ENCODE data around the gene GDPD2. TPM values are rescaled to one million over a fixed set of nuclear protein-coding genes. Genes with fewer than 3 reads are reported as not detected.

Gene GDPD2
- total RNA-seq, 1 donor from 2014 or later: 0.32 TPM

GRCh38 chrX:70437921-70438665 is 15.0 kb downstream of the GDPD2 start:
- DNase-seq (ENCODE audit: low spot score): no peak

GRCh38 chrX:70439016-70439415 is 15.9 kb downstream of the GDPD2 start:
- DNase-seq (ENCODE audit: low spot score): no peak

DNA sequence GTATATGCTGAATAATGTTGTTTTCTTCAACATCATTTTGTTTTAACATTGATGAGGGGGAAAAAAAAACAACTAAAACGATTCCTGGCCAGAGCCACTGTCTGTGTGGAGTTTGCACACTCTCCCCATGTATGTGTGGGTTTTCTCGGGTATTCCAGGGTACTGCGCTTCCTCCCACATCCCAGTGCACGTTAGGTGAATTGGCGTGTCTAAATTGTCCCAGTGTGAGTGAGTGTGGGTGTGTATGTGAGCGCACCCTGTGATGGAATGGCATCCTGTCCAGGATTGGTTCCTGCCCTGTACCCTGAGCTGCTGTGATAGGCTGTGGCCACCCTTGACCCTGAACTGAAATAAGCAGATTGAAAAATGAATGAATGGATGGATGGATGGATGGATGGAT is 19.1 kb downstream of the GDPD2 start:
- DNase-seq (ENCODE audit: low spot score): no peak

DNA sequence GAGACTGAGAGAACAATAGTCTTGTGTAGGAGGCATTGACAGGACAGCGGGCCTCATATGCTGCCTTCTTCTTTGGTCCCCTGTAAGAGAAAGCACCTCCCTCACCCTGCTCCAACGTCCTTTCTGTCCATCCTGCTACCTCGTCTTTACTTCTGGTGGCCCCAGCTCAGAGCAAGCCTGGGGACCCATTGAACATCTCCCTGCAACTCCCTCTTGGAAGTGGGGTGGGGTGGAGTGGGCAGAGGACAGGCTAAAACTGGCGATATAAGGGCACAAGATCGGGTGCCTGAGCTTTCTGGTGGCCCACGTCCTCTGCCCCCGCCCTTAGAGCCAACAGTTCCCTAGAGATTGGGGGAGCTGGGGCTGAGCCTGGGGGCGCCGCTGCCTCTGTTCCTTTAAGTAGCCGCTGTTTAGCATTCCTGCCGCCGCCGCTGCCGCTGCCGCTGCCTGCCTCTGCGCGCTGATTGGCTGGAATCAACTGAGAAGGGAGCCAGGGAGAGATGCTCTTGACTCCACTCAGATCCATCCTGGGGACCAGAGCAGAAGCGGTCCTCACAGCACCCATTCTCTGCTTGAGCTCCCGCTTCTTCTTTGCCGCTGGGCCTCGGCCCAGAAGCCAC is 21.3 kb downstream of the GDPD2 start, which contains the start of gene DLG3:
Gene DLG3, plus strand, starts transcription at position 510 of the 620 bp plus-strand sequence. CDS start 367 bp downstream, outside the sequence.
- DNase-seq (ENCODE audit: low spot score): no peak

- DNase-seq (ENCODE audit: low spot score): no peak
Observed at GRCh38 chrX:70444946-70445656, 22.0 kb downstream of the GDPD2 start.

- DNase-seq (ENCODE audit: low spot score): no peak
Observed at GRCh38 chrX:70445951-70446350, 22.8 kb downstream of the GDPD2 start.

DNA sequence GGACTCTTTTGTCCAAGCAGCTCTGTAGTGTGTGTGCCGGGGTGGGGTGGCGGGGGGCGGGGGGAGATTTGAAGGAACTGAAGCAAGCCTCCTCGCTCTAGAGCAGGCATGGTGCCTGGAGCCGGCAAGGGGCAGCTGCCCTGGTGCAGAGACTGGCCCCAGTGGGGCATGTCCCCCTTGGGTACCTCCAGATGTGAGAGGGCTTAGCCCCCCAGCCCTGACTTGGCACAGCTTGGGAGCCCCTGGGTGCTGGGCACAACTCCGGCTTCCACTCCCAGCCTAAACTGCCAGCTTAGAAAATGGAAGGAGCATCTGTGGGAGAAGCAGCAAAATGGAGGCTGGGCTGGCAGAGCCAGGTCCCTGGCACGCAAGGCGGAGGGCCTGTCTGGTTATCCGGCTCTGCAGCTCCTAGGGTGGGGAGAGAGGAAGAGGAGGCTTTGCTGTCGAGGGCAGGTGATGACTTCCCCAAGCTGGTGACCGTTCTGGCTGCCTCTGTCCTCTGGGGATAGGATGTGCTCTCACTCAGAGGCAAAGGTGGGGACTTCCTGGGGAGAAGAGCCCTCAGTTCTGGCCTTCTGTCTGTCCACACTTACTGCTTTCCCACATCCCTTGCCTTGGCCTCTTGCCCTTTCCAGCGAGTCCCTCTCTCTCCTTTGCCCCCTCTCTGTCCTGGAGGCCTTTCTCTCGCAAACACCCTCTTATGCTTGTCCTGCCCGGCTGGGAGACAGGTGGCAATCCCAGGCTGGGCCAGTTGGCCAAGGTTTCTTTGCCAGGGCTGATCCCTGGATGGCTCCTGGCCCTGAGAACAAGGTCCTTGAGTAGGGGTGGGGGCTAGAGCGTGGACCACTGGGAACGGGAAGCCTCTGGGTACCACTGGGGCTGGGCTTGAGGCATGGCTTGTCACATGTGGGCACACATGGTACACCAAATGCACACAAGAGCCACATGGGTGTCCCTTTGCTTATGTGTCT is 23.6 kb downstream of the GDPD2 start:
- no peak for DNase-seq (ENCODE audit: low spot score)

- no peak for DNase-seq (ENCODE audit: low spot score)
Observed at GRCh38 chrX:70449457-70449966, 26.4 kb downstream of the GDPD2 start.

GRCh38 chrX:70452143-70452733 is 29.1 kb downstream of the GDPD2 start:
- peak; percentile 51 for DNase-seq (ENCODE audit: low spot score)

DNA sequence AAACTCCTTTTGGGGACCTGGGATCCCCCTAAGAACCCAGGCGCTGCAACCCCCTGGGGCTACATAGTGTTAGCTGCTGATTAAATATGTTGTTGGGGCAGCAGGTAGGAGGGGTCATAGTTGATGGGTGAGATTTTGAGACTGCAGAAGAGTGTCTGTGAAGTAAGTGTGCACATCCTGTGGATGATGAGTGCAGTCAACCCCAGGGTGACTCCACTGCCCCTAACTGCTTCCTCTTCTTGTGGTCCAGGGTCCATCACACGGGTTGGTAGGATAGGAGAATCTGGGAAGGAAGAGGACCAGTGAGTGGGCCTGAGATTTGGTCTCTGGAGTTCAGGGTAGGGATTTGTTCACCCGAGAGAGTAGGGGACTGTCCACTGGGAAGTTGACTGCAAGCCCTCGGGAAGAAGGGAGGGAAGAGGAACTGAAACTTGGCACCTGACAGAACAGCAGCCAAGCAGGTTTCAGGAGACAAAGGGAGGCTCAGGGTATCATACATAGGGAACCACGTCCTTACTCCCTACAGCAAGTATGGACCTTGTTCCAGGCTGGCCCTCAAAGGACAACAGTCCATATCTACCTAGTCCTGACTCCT is 30.0 kb downstream of the GDPD2 start:
- no peak for DNase-seq (ENCODE audit: low spot score)

- peak; percentile 79 for DNase-seq (ENCODE audit: low spot score)
Observed at GRCh38 chrX:70454441-70455365, 31.6 kb downstream of the GDPD2 start.

- DNase-seq (ENCODE audit: low spot score): no peak
Observed at GRCh38 chrX:70455366-70456202, 32.5 kb downstream of the GDPD2 start.

GRCh38 chrX:70456256-70456655 is 33.1 kb downstream of the GDPD2 start:
- no peak for DNase-seq (ENCODE audit: low spot score)

- DNase-seq (ENCODE audit: low spot score): no peak
Observed at GRCh38 chrX:70461026-70461425, 37.9 kb downstream of the GDPD2 start.

DNA sequence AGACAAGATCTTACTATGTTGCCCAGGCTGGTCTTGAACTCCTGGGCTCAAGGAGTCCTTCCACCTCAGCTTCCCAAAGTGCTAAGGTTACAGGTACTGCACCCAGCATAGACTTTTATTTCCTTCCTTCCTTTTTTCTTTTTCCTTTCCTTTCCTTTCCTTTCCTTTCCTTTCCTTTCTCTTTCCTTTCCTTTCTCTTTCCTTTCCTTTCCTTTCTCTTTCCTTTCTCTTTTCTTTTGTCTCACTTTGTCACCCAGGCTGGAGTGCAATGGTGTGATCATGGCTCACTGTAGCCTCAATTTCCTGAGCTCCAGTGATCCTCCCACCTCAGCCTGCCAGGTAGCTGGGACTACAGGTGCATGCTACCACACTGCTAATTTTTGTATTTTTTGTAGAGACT is 40.9 kb downstream of the GDPD2 start:
- no peak for DNase-seq (ENCODE audit: low spot score)

- no peak for DNase-seq (ENCODE audit: low spot score)
Observed at GRCh38 chrX:70466968-70467367, 43.9 kb downstream of the GDPD2 start.

GRCh38 chrX:70468709-70469108 is 45.6 kb downstream of the GDPD2 start:
- no peak for DNase-seq (ENCODE audit: low spot score)

- DNase-seq (ENCODE audit: low spot score): no peak
Observed at GRCh38 chrX:70470850-70471289, 47.8 kb downstream of the GDPD2 start.
